Cortex of kidney (tissue), 1 donor: ENCODE data around the gene SLC35F3.
"Not testable (repeated sequence)": the region's sequence is repeated elsewhere in the genome, so short reads cannot be mapped to it uniquely, and the experiment has no call there.

Source experiments
- DNase-seq: peaks from one replicate; lab custom pipeline; 2025; lab: John Stamatoyannopoulos, UW

The SLC35F3 gene

DNA sequence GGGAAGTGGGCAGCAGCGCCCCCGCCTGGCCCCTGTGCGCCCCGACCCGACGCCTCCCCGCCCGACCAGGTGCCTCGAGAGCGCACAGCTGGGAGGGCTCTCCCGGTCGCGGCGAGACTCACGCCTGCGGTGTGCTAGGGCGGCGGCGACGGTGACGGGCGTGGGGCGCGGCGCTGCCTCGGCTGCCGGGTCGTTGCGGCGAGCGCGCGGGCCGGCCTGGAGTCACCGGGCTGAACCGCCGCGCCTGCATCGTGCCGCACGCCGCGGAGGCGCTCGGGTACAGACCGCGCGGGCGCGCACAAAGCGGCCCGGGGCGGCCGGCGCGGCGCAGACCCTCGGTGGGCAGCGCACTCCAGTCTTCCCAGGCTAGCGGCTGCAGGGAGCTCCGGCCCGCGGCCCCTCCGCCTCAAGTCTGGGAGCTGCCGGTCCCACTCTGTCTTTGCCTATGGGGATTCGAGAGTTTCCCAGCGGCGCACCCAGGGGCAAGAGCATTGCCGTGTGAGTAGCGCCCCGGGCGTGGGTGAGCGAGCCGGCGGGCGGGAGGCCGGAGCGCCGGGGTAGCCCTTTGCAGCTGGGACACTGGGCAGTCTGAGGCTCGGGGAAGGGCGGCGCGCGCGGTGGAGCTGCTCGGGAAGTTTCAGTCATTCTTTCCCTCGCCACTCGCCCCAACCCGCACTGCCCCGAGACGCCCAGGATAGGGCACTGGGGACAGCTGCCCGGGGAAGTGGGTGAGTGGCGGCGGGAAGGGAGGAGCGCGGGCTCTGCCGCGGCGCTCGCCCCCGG is at the start of gene SLC35F3:
Gene SLC35F3 (plus strand): TSS at position 44 of the 783 bp plus-strand sequence.
- DNase-seq = no peak

DNA sequence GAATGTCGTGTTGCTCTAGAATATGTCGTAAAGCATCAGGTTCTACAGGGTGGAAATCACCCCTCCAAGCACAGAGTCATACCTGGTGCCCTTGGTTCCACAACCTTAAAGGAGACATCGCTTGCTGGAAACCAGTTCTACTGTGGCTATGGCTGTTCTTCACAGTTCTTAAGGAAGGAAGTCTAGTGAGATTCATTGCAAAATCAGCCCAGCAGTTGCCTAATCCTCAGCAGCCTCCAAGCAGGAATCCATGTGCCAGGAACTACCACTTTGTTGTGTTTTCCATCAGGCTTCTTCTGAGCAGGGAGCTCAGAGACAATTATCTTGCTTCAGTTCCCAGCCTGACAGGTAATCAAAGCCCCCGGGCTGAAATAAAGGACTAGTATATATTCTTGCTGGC is 45.0 kb upstream of the SLC35F3 start:
- DNase-seq = no peak

DNA sequence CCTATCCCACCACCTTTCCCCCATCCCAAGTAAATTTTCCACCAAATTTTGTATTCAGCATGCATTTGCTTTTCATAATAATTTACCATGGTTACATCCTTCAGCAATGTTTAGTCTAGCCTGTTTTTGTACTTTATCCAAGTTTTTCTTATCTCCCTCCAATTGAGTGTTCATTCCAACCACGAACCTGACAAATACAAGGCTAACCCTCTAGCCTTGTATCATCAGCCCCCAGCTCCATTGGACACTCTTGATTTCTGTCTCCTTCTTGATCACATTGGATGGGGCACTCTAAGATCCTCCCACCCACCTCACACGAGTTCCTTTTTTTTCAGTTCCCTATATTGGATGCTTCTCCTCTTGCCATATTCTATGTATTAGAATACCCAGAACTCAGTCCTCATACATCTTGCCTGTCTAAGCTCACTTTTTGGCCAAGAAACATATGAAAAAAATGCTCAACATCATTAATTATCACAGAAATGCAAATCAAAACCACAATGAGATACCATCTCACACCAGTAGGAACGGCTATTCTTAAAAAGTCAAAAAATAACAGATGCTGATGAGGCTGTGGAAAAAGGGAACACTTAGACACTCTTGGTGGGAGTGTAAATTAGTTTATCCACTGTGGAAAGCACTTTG is 40.5 kb upstream of the SLC35F3 start:
- DNase-seq = no peak

DNA sequence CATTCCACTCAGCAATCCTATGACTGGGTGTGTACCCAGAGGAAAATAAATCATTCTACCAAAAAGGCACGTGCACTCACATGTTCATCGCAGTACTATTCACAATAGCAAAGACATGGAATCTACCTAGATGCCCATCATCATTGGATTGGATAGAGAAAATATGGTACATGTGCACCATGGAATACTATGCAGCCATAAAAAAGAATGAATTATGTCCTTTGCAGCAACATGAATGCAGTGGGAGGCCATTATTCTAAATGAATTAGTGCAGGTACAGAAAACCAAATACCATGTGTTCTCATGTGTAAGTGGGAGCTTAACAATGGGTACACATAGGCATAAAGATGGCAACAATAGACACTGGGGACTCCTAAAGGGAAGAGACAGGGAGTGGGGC is 39.9 kb upstream of the SLC35F3 start:
- no peak for DNase-seq

DNA sequence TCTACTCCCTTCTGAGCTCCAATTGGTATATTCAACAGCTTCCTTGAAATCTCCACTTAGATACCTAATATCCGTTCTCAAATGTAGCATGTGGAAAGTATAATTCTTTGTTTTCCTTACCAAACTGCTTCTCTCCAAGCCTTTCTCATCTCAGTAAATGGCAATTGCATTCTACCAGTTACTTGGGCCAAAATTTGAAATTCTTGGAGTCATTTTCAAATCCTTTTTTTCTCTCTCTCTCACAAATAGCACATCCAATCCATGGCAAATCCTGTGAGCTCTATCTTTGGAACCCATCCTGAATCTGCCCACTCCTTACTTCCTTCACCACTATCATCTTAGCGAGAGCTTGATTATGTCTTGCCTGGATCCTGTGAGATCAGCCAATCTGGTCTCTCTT is 39.3 kb upstream of the SLC35F3 start:
- DNase-seq = no peak

DNA sequence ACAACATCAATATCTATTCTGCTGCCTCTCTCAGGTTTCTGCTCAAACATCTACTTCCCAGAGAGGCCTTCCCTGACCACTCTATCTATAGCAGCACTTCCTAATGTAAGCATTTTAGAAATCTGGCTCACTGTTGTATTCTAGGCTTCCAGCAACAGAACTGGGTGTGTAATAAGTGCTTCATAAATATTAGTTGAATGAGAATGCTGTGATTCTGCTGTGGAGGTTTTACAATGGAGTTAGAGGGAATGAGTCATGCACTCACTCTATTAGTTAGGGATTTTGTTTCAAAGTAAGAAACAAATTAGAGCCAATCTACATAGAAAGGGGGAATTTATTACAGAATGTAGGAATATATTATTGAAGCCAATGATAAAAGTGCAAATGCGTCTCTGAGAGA is 38.6 kb upstream of the SLC35F3 start:
- no peak for DNase-seq

DNA sequence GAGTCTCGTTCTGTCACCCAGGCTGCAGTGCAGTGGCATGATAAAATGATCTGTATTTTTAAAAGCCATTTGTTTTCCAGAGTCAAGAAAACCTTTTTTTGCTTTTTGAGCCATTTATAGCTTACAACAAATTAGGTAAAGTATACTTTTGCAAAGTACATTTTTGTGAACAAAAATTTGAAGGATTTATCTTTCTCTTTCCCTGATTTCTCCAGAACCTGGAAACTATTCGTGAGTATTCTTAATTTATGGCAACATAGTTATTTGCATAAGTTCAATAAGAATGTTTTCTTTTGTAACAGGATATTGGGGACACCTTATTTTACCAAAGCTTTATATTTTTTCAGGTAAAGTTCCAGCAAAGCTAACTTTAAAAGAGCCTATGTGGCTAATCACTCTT is 37.4 kb upstream of the SLC35F3 start:
- no peak for DNase-seq

DNA sequence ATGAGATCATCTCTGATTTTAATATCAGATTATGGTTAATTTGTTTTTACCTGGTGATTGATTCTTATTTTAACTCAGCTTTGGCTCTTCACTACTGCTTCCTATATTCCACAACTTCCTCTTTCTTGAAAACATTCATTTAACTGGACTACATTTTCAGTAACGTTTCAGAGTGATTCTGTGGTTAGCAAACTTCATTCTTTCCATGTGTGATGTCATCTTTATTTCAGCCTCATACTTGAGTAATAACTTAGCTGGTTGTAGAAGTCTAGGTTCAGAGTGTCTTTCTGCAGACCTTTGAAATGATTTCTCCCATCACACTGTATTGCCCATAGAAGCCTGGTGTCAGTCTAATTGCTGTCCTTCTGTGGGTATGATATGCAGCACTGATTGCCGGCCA is 36.0 kb upstream of the SLC35F3 start:
- no peak for DNase-seq

DNA sequence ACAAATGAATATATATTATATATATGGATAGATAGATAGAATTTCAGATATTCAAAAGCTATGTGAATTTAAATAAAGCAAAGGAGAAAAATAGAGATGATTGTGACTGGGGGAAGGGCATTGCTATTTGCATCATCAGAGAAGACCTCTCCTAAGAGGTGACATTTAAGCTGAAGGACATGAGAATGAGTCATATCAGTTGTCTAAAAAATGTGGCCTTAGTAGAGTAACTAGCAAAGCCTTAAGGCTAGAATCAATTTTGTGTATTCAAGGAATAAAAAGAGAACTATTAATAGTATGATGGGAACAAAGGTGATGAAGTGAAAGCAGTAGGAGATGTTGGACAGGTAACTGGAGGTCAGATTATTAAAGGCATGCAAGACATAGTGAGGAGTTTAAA is 34.8 kb upstream of the SLC35F3 start:
- DNase-seq = no peak

DNA sequence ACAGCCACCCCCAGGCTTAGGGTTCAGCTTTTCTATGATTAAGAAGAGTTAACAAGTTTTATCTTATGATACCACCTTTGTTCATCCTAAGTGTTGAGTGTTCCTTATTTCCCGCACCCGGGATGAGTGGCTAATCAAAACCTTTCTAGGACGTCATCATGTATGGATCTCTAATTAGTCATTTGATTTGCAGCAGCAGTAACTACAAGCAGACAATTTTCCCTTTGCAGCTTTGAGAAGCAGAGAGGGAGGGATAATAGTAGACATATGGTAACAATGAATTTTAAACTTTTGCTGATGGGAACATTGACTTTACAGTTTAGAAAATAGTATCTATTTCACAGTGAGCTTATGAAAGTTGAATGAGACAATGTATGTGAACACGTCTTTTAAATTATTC is 30.8 kb upstream of the SLC35F3 start:
- no peak for DNase-seq

DNA sequence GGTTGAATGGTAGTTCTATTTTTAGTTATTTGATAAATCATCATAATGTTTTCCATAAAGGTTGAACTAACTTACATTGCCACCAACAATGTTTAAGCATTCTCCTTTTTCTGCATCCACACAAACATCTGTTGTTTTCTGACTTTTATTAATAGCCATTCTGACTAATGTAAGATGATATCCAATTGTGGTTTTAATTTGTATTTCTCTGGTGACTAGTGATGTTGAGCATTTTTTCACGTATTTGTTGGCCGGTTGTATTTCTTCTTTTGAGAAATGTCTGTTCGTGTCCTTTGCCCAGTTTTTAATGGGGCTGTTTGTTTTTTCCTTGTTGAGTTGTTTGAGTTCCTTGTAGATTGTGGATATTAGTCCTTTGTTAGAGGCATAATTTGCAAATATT is 24.6 kb upstream of the SLC35F3 start:
- DNase-seq = no peak

DNA sequence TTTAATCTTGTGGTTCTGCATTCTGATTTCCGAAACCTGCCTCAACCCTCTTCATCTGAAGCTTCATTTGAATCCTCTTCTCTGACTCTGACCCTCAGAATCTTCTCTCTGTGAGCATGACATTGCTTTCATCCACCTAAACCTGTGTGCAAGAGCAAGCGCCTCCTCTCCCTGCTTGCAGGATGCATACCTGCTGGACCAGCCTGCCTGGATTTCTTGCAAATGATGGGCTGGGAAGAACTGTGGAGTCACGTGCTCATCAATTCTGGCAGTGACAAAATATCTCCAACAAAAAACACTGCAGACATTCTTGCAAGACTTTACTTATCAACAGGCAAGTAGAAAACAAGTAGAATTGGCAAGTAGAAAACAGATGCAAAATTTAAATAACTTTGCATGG is 20.8 kb upstream of the SLC35F3 start:
- DNase-seq = no peak

DNA sequence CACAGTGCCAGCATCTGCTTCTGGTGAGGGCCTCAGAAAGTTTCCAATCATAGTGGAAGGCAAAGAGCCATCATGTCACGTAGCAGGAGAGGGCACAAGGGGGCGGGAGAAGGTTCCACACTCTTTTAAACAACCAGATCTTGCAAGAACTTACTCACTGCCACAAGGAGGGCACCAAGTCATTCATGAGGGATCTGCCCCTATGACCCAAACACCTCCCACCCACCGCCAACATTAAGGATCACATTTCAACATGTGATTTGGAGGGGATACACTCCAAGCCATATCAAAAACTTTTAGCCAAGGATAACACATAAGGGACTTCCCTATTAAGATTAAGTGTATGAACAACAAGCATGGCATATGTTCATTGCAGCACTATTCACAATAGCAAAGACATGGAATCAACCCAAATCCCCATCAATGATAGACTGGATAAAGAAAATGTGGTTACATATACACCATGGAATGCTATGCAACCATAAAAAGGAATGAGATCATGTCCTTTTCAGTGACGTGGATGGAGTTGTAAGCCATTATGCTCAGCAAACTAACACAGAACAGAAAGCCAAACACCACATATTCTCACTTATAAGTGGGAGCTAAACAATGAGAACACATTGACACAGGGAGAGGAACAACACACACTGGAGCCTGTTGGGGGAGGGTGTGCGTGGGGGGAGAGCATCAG is 19.9 kb upstream of the SLC35F3 start:
- no peak for DNase-seq

DNA sequence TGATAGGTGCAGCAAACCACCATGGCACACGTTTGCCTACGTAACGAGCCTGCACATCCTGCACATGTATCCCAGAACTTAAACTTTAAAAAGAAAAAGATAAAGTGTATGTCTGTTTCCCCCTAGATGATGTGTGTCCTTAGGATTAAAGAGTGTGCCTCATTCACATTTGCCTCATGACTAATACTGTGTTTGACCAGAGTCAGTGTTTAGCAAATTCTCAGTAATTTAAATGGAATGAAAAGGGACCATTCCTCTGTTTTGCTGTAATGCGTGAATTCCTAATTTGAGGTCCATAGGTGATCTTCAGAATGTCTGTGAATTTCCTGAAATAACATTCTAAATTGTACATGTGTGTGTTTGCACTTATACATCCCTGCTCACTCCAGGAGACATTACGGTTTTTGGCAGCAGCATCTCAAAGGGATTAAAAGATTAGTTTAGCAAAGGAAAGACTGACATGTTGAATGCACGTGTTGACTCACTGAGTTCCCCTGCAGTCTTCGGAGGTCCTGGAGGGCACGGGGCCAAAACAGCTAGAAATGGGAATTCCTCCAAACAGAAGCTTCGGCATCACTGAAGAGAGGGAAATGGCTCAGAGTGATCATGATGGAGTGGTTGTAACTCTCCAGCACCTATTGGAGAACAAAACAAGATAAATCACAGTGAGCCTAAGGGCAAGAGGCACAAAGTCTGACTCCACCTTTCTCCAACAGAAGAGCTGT is 19.1 kb upstream of the SLC35F3 start:
- DNase-seq = no peak

DNA sequence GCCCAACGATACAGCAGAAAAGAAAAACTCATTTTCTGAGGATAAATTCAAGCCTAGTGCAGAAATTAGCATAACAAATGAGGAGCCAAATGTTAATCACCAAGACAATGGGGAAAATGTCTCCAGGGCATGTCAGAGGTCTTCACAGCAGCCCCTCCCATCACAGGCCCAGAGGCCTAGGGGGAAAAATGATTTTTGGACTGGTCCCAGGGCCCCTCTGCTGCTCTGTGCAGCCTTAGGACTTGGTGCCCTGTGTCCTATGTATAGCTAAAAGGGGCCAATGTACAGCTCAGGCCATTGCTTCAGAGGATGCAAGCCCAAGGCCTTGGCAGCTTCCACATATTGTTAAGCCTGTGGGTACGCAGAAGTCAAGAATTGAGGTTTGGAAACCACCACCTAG is 13.3 kb upstream of the SLC35F3 start:
- DNase-seq = not testable (repeated sequence)

DNA sequence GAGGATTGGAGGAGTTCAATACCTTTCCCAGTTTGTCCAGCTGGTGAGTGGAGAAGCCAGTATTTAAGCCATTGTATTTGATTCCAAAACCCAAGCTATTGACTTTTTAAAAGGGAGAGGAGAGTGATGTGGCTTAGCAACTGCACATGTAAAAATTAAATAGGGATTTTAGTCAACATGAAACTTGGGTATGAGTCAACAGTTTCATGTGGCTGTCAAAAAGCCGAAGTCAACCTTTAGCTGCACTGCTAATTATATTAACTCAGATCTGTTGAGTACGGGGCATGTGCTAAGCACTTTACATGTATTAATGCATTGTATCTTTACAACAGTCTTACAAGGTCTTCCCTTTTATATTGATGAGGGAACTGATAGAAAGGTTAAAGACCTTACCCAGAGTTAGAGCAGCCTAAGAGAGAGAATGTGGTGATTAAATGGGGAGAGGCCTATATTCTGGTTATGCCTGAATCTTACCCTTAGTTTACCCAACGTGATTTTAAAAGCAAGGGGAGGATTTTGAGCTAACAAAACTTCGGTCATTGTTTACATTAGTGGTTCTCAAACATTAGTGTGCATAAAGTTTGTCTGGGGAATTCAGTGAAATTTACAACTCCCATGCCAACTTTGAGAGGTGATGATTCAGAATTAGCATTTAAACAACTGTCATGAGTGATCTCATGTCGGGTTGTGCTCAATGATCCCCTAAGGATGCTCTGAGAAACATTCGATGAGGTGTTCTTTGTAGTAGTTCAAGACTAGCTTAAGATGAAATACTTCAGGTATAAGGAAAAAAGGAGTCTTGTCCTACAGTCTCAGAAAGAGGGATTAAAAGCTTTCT is 6.9 kb upstream of the SLC35F3 start:
- DNase-seq = no peak

DNA sequence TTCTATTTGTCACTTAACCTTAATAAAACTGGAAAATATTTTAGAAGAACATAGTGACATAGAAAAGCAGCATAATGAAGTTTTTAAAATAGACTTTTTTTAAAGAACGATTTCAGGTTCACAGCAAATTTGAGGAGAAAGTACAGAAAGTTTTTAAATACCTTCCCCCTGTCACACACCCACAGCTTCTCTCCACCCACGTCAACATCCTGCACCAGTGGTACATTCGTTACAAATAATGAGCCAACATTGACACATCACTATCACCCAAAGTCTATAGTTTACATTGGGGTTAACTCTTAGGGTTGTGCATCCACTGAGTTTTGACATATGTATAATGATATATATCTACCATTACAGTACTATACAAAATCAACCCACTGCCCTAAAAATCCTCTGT is 3.0 kb upstream of the SLC35F3 start:
- no peak for DNase-seq

DNA sequence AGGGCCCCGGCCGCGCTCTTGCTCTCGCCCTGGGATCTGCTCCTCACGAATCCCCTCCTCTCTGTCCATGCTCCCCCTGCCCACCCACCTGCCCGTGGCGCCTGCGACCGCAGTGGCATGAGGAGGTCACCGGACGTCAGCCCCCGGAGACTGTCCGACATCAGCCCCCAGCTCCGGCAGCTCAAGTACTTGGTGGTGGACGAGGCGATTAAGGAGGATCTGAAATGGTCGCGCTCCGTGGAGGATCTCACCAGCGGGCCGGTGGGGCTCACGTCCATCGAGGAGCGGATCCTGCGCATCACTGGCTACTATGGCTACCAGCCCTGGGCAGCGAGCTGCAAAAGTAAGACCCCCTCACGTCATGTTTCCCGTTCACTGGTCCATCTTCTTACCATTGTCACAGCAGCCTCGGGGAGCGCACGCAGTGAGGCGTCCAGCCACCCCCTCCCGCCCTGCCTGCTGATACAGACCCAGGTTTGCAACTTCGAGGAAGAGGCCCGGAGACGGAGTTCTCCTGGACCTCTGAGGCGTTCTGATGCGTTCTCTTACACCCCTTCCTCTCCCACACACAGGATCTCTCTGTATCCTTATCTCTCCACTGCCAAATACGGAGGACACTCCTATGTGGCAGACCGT is 1.1 kb downstream of the SLC35F3 start:
- no peak for DNase-seq

DNA sequence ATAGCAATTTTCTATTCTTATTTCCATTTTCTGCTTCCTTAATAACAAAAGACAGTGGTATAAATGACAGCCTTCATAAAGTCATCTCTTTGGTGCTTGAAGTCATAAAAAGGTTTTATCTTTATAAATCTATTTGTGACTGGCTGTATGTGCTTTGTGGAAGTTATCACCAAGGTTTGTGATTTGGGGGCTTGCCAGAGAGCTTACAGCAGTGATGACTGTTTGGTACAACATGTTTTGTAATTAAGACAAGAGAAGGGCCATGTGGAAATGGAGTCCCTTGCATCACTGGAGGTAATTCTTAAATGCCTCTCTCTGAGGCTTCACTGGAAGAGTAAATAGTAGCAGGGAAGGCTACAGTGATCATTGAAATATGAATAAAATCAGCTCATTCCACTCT is 2.7 kb downstream of the SLC35F3 start:
- no peak for DNase-seq

DNA sequence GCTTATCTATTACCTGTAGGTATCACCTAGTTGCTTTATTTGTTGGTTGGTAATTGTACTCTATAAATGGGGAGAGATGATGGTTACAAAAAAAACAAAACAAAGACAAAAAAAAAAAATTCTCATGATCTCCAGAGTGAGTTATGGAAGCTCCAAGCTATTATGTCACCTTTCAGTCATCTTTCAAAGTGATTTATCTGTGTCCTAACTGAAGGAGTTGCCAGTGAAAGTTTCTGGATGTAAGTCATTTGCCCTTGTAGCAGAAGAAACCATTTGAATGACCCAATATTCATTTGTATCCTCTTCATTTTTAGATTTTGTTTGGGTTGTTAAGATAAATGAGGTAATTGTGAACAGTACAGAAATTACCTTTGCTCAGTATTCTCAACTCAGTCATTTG is 3.6 kb downstream of the SLC35F3 start:
- no peak for DNase-seq

DNA sequence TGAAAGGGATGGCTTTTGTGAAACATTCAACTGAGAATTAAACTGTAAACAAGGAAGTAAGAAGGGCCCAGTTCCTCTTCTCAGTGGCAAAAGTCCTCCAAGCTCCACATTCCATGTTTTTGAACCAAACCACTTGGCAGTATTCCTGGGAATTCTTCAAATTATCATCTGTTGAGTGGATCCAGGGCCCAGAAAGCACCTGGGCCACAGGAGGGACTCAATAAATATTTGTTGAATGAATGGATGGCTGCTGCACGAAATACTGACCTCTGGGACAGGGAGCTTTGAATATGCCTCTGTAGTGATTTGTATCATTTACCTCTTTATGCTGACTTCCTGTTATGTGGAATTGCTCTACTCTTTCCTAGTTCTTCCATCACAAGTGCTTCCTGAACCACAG is 4.7 kb downstream of the SLC35F3 start:
- no peak for DNase-seq
